Neural cell (in vitro differentiated cells): Measurements from ENCODE around the gene RGS10. TPM values are rescaled to one million over a fixed set of nuclear protein-coding genes. Genes with fewer than 3 reads are reported as not detected.

ENCODE experiments used
- H2AFZ ChIP-seq: fragments of 200-600, 300-800 bp; sonication (generic), shearing (Covaris generic); 2 replicates; pipeline ENCODE4 v1.6.0; 2014; ENCODE audit warnings: low read depth, mild to moderate bottlenecking, antibody characterized with exemption, low read length, moderate library complexity
- H3F3A ChIP-seq: fragments of 200-600 bp; shearing (Covaris generic); 2 replicates; pipeline ENCODE4 v1.6.1; 2016; ENCODE audit warnings: mild to moderate bottlenecking, moderate library complexity, mixed read lengths, antibody characterized with exemption, low read length; ENCODE audit not compliant: insufficient read depth, poor library complexity, severe bottlenecking
- H3K27ac ChIP-seq: fragments of 200-600, 300-800 bp; sonication (generic), shearing (Covaris generic); 2 replicates; pipeline ENCODE4 v1.5.1; 2014; ENCODE audit warnings: mild to moderate bottlenecking, low read length, moderate library complexity
- H3K27me3 ChIP-seq: fragments of 300-800, 200-600 bp; sonication (generic), shearing (Covaris generic); 2 replicates; pipeline ENCODE4 v1.6.0; 2014; ENCODE audit warnings: mild to moderate bottlenecking, low read depth, low read length, moderate library complexity; ENCODE audit not compliant: insufficient read depth
- H3K36me3 ChIP-seq: fragments of 300-800, 200-600 bp; sonication (generic), shearing (Covaris generic); 2 replicates; pipeline ENCODE4 v1.5.1; 2014; ENCODE audit warnings: mild to moderate bottlenecking, antibody characterized with exemption, low read length, moderate library complexity; ENCODE audit not compliant: insufficient read depth
- H3K4me2 ChIP-seq: fragments of 300-800, 200-600 bp; sonication (generic), shearing (Covaris generic); 2 replicates; pipeline ENCODE4 v1.6.0; 2014; ENCODE audit warnings: mild to moderate bottlenecking, low read length
- H3K4me3 ChIP-seq: fragments of 300-800, 200-600 bp; sonication (generic), shearing (Covaris generic); 2 replicates; pipeline ENCODE4 v1.5.1; 2014; ENCODE audit warnings: mild to moderate bottlenecking, low read length, moderate library complexity
- H3K79me2 ChIP-seq: fragments of 200-600 bp; shearing (Covaris generic); replicated peaks from 2 replicates; pipeline ENCODE4 v1.6.0; 2014; ENCODE audit warnings: mild to moderate bottlenecking, low read length, moderate library complexity; ENCODE audit not compliant: insufficient read depth
- H3K9ac ChIP-seq: fragments of 300-800, 200-600 bp; sonication (generic), shearing (Covaris generic); 2 replicates; pipeline ENCODE4 v1.6.1; 2016; ENCODE audit warnings: mild to moderate bottlenecking, low read length, mixed read lengths
- H3K9me2 ChIP-seq: fragments of 200-600 bp; shearing (Covaris generic); 2 replicates; pipeline ENCODE4 v1.6.1; 2016; ENCODE audit warnings: mild to moderate bottlenecking, low read length, mixed read lengths; ENCODE audit not compliant: insufficient read depth
- H3K9me3 ChIP-seq: fragments of 200-600, 300-800 bp; sonication (generic), shearing (Covaris generic); 2 replicates; pipeline ENCODE4 v1.6.1; 2016; ENCODE audit warnings: mild to moderate bottlenecking, mixed run types, low read length, moderate library complexity, mixed read lengths
- H4K20me1 ChIP-seq: fragments of 200-600 bp; shearing (Covaris generic); 2 replicates; pipeline ENCODE4 v1.6.1; 2016; ENCODE audit warnings: mild to moderate bottlenecking, mixed run types; ENCODE audit not compliant: insufficient read depth
- EP300 ChIP-seq: fragments of 450-650 bp; conservative IDR thresholded peaks from 2 replicates; pipeline ENCODE4 v1.6.1; 2014; ENCODE audit warnings: antibody characterized with exemption, mild to moderate bottlenecking, moderate library complexity; ENCODE audit not compliant: poor library complexity, severe bottlenecking
- EZH2 ChIP-seq: fragments of 200-600, 300-800 bp; shearing (Covaris generic), sonication (generic); IDR thresholded peaks from 2 replicates; pipeline ENCODE4 v1.6.1; 2014; ENCODE audit warnings: antibody characterized with exemption, low read length, borderline replicate concordance, mild to moderate bottlenecking; ENCODE audit not compliant: insufficient read depth, poor library complexity, severe bottlenecking
- MXI1 ChIP-seq: fragments of 450-650 bp; conservative IDR thresholded peaks from 2 replicates; pipeline ENCODE4 v1.6.1; 2014; ENCODE audit warnings: antibody characterized with exemption, mild to moderate bottlenecking; ENCODE audit not compliant: poor library complexity, severe bottlenecking
- POLR2AphosphoS5 ChIP-seq: IDR thresholded peaks from 2 replicates; pipeline ENCODE4 v1.6.1; 2012
- RAD21 ChIP-seq: fragments of 450-650 bp; conservative IDR thresholded peaks from 2 replicates; pipeline ENCODE4 v1.6.1; 2014; ENCODE audit warnings: antibody characterized with exemption, mild to moderate bottlenecking, moderate library complexity
- SMC3 ChIP-seq: fragments of 450-650 bp; conservative IDR thresholded peaks from 2 replicates; pipeline ENCODE4 v1.6.1; 2014; ENCODE audit warnings: antibody characterized with exemption, mild to moderate bottlenecking, moderate library complexity; ENCODE audit not compliant: poor library complexity
- TAF1 ChIP-seq: IDR thresholded peaks from 2 replicates; pipeline ENCODE4 v1.6.1; 2012; ENCODE audit warnings: low read depth
- polyA plus RNA-seq: library from polyadenylated mRNA; depleted of rRNA; stranded (reverse); fragments of >200 nt; gene quantifications from 2 replicates; pipeline ENCODE4 v1.2.3, GENCODE V29; 2014
- TF ChIP-seq, protein P1 (sequence below): fragments of 450-650 bp; IDR thresholded peaks from 2 replicates; pipeline ENCODE4 v1.5.1; 2014; ENCODE audit warnings: antibody characterized with exemption, mild to moderate bottlenecking, moderate library complexity; ENCODE audit not compliant: poor library complexity, severe bottlenecking
- TF ChIP-seq, protein P2 (sequence below): IDR thresholded peaks from 2 replicates; pipeline ENCODE4 v1.6.1; 2012; ENCODE audit warnings: borderline replicate concordance

RGS10 gene
- polyA plus RNA-seq, 1 donor from 2014 or later: 2.6 TPM

DNA sequence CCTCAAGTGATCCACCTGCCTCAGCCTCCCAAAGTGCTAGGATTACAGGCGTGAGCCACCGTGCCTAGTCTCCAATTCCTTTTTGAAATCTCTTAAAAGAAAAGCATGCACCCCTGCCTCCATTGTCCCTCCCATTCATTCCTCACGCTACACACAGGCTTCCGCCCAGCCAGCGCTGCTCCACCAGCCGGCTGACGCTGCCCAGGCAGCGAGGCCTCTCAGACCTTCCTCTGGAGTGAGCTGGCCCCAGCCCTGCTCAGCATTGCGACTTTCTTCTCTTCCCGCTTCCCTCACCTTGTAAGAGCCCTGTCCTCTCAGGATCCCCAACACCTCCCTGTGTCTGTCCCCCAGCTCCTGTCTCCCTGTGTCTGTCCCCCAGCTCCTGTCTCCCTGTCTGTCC is 23.6 kb downstream of the RGS10 start:
- Histone ChIP-seq H3K4me2 (no peak overlapping the region), H3K4me3 (no peak overlapping the region), H3K79me2 (no peaks in the 10 kb centered on the region), H3K36me3 (no peaks in the 10 kb centered on the region), H3F3A (no peaks in the 10 kb centered on the region), H3K27me3 (no peaks in the 10 kb centered on the region), H2AFZ (no peak overlapping the region), H3K9me3 (no peaks in the 10 kb centered on the region), H3K9ac (no peak overlapping the region), H4K20me1 (no peaks in the 10 kb centered on the region), H3K9me2 (no peaks in the 10 kb centered on the region), H3K27ac (no peak overlapping the region)
- TF ChIP-seq POLR2AphosphoS5 (no peak), TAF1 (no peak), EZH2 (no peak), EP300 (no peak), MXI1 (no peak), RAD21 (no peak)
- TF ChIP-seq, protein P1, sequence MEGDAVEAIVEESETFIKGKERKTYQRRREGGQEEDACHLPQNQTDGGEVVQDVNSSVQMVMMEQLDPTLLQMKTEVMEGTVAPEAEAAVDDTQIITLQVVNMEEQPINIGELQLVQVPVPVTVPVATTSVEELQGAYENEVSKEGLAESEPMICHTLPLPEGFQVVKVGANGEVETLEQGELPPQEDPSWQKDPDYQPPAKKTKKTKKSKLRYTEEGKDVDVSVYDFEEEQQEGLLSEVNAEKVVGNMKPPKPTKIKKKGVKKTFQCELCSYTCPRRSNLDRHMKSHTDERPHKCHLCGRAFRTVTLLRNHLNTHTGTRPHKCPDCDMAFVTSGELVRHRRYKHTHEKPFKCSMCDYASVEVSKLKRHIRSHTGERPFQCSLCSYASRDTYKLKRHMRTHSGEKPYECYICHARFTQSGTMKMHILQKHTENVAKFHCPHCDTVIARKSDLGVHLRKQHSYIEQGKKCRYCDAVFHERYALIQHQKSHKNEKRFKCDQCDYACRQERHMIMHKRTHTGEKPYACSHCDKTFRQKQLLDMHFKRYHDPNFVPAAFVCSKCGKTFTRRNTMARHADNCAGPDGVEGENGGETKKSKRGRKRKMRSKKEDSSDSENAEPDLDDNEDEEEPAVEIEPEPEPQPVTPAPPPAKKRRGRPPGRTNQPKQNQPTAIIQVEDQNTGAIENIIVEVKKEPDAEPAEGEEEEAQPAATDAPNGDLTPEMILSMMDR: no peak
- TF ChIP-seq, protein P2, sequence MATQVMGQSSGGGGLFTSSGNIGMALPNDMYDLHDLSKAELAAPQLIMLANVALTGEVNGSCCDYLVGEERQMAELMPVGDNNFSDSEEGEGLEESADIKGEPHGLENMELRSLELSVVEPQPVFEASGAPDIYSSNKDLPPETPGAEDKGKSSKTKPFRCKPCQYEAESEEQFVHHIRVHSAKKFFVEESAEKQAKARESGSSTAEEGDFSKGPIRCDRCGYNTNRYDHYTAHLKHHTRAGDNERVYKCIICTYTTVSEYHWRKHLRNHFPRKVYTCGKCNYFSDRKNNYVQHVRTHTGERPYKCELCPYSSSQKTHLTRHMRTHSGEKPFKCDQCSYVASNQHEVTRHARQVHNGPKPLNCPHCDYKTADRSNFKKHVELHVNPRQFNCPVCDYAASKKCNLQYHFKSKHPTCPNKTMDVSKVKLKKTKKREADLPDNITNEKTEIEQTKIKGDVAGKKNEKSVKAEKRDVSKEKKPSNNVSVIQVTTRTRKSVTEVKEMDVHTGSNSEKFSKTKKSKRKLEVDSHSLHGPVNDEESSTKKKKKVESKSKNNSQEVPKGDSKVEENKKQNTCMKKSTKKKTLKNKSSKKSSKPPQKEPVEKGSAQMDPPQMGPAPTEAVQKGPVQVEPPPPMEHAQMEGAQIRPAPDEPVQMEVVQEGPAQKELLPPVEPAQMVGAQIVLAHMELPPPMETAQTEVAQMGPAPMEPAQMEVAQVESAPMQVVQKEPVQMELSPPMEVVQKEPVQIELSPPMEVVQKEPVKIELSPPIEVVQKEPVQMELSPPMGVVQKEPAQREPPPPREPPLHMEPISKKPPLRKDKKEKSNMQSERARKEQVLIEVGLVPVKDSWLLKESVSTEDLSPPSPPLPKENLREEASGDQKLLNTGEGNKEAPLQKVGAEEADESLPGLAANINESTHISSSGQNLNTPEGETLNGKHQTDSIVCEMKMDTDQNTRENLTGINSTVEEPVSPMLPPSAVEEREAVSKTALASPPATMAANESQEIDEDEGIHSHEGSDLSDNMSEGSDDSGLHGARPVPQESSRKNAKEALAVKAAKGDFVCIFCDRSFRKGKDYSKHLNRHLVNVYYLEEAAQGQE: no peak

DNA sequence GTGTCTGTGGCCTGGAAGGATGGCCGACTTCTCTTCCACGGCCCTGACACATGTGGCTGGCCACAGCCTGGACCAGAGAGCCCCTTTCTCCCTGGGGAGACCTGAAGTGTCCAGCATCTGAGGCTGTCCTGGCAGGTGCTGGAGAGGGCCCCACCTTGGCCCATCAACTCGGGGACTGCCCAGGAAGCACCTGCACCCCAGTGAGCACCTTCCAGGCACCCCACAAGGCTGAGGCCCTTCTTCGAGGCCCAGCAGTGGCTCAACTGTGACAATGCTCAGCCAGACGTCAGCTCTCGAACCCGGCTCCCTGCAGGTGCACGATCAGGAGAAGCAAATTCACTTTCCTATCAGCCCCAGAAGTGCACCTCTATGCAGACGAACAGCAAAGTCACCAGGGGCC is 24.3 kb downstream of the RGS10 start:
- Histone ChIP-seq H3K9me3 (no peaks in the 10 kb centered on the region), H3F3A (no peaks in the 10 kb centered on the region), H3K9me2 (no peaks in the 10 kb centered on the region), H3K9ac (no peak overlapping the region), H4K20me1 (no peaks in the 10 kb centered on the region), H2AFZ (no peak overlapping the region), H3K27ac (no peak overlapping the region), H3K27me3 (no peaks in the 10 kb centered on the region), H3K79me2 (no peaks in the 10 kb centered on the region), H3K36me3 (no peaks in the 10 kb centered on the region), H3K4me2 (no peak overlapping the region), H3K4me3 (no peak overlapping the region)
- TF ChIP-seq RAD21 (no peak), SMC3 (no peak), TAF1 (no peak), MXI1 (no peak), EZH2 (no peak), POLR2AphosphoS5 (no peak), EP300 (no peak)
- TF ChIP-seq, protein P2: no peak
- TF ChIP-seq, protein P1: no peak
